Right ventricle myocardium inferior (tissue), 1 donor: ENCODE measurements around the gene ERG. TPM values are rescaled to one million over a fixed set of nuclear protein-coding genes. Genes with fewer than 3 reads are reported as not detected.

Source experiments
- ATAC-seq: fragments of 200-7000 bp; cut with Tn5 transposase; one replicate; pipeline ENCODE4 v1.9.1; 2020; ENCODE audit warnings: mild to moderate bottlenecking, moderate library complexity
- DNase-seq: peaks from one replicate; pipeline ENCODE4 v3.0.0; 2021; ENCODE audit errors: missing footprints
- intact Hi-C: fragments of 100-400 bp; cut with DNase I; formaldehyde crosslinking; loops from one replicate; pipeline ENCODE4 v1.11.0; 2022
- total RNA-seq: library from RNA; stranded (reverse); fragmentation: NEBNext Ultra II Directional; extraction: Animal tissue kit (Norgen Biotek cat#: 25700); gene quantifications from one replicate; pipeline ENCODE4 v1.2.1, GENCODE V29; 2021
- donor health status: DM: no; HTN: yes; CAD: no; lungs with severe emphysema.

The ERG gene
- total RNA-seq, 1 donor from 2014 or later: 18.1 TPM

- intact Hi-C loops: no loop called here
- ATAC-seq (no peak), DNase-seq (no peak)
These were observed 44.1 kb downstream of the ERG start for GRCh38 chr21:38454161-38454560.

- ATAC-seq (no peak), DNase-seq (no peak)
- intact Hi-C loops: no loop called here
These were observed 49.4 kb downstream of the ERG start for GRCh38 chr21:38448671-38449385.

GRCh38 chr21:38447611-38448010 is 50.7 kb downstream of the ERG start:
- DNase-seq (no peak), ATAC-seq (no peak)
- intact Hi-C loops: no loop called here

GRCh38 chr21:38444691-38445090 is 53.6 kb downstream of the ERG start:
- ATAC-seq (no peak), DNase-seq (no peak)
- intact Hi-C loops: no loop called here

- intact Hi-C loops: no loop called here
These were observed 55.2 kb downstream of the ERG start for GRCh38 chr21:38443110-38443509.

GRCh38 chr21:38441153-38441552 is 57.1 kb downstream of the ERG start:
- intact Hi-C loops: no loop called here
- ATAC-seq: no peak
- DNase-seq: no peak

More at GRCh38 chr21:38443110-38443509, 55.2 kb downstream of the ERG start:
- DNase-seq (no peak), ATAC-seq (no peak)

GRCh38 chr21:38440746-38441145 is 57.5 kb downstream of the ERG start:
- DNase-seq: no peak
- intact Hi-C loops: no loop called here

GRCh38 chr21:38439957-38440356 is 58.3 kb downstream of the ERG start:
- intact Hi-C loops: no loop called here
- no peak for ATAC-seq
- no peak for DNase-seq

More at GRCh38 chr21:38440746-38441145, 57.5 kb downstream of the ERG start:
- ATAC-seq: no peak

GRCh38 chr21:38439426-38439825 is 58.9 kb downstream of the ERG start:
- intact Hi-C loops: no loop called here
- ATAC-seq (peak; percentile 12), DNase-seq (no peak)

- peak; percentile 87 for DNase-seq
- intact Hi-C loops: no loop called here
- peak; percentile 70 for ATAC-seq
These were observed 59.8 kb downstream of the ERG start for GRCh38 chr21:38438462-38438893.

GRCh38 chr21:38436341-38436740 is 61.9 kb downstream of the ERG start:
- no peak for DNase-seq
- intact Hi-C loops: no loop called here
- no peak for ATAC-seq

GRCh38 chr21:38434913-38435533 is 63.3 kb downstream of the ERG start:
- intact Hi-C loops: no loop called here
- ATAC-seq (no peak), DNase-seq (no peak)

- ATAC-seq: no peak
- DNase-seq: no peak
- intact Hi-C loops: no loop called here
These were observed 64.8 kb downstream of the ERG start for GRCh38 chr21:38433471-38433870.

- DNase-seq (no peak), ATAC-seq (no peak)
- intact Hi-C loops: no loop called here
These were observed 67.8 kb downstream of the ERG start for GRCh38 chr21:38430401-38430984.

GRCh38 chr21:38429011-38429410 is 69.3 kb downstream of the ERG start:
- no peak for ATAC-seq
- no peak for DNase-seq
- intact Hi-C loops: no loop called here

- ATAC-seq: peak; percentile 44
- no peak for DNase-seq
- intact Hi-C loops: no loop called here
These were observed 70.1 kb downstream of the ERG start for GRCh38 chr21:38428211-38428610.

- ATAC-seq (no peak), DNase-seq (no peak)
- intact Hi-C loops: no loop called here
These were observed 73.8 kb downstream of the ERG start for GRCh38 chr21:38424305-38425019.

GRCh38 chr21:38422082-38422481 is 76.2 kb downstream of the ERG start:
- DNase-seq (no peak), ATAC-seq (no peak)
- intact Hi-C loops: no loop called here

GRCh38 chr21:38420140-38420539 is 78.1 kb downstream of the ERG start:
- intact Hi-C loops: no loop called here
- ATAC-seq (no peak), DNase-seq (no peak)

GRCh38 chr21:38417726-38418125 is 80.6 kb downstream of the ERG start:
- no peak for DNase-seq
- no peak for ATAC-seq
- intact Hi-C loops: no loop called here
